GM12891 (cell line): ENCODE data around the gene FOXL1.

Source experiments
- PAX5 ChIP-seq: IDR thresholded peaks from 2 replicates; pipeline ENCODE4 v1.6.1; 2011; ENCODE audit warnings: low read length, moderate library complexity, mild to moderate bottlenecking; ENCODE audit not compliant: insufficient read depth, severe bottlenecking
- POLR2A ChIP-seq: IDR thresholded peaks from 2 replicates; pipeline ENCODE4 v1.6.1; 2011; ENCODE audit warnings: low read depth, low read length, control low read depth
- POLR2AphosphoS5 ChIP-seq: IDR thresholded peaks from 2 replicates; pipeline ENCODE4 v1.6.1; 2011; ENCODE audit warnings: low read depth, low read length, control low read depth
- POU2F2 ChIP-seq: IDR thresholded peaks from 2 replicates; pipeline ENCODE4 v1.6.1; 2011; ENCODE audit warnings: low read depth, mild to moderate bottlenecking, control low read depth, low read length, moderate library complexity
- TAF1 ChIP-seq: IDR thresholded peaks from 2 replicates; pipeline ENCODE4 v1.6.1; 2011; ENCODE audit warnings: low read depth, low read length, control low read depth

- no peak for TF ChIP-seq POLR2A
- TF ChIP-seq POLR2AphosphoS5, result no peak
- TF ChIP-seq POU2F2, result no peak
- no peak for TF ChIP-seq TAF1
- no peak for TF ChIP-seq PAX5
These were observed 7.5 kb upstream of the FOXL1 start for GRCh38 chr16:86570558-86571529.
